ENCODE measurements around the gene UGGT2.
A peak's percentile ranks its signal among the peaks of the same experiment; 100 is the strongest.
"Not testable (repeated sequence)": the region's sequence is repeated elsewhere in the genome, so short reads cannot be mapped to it uniquely, and the experiment has no call there.

Gene UGGT2

GRCh38 chr13:96053003-96053703 is at the start of gene UGGT2:
Gene UGGT2, minus strand, starts transcription at chr13:96053401. Its CDS starts 89 bp downstream, at chr13:96053312.
- peak; percentile 1 for DNase-seq (ENCODE audit: low spot score)

GRCh38 chr13:96100457-96101220 is 47.4 kb upstream of the UGGT2 start:
- DNase-seq (ENCODE audit: low spot score) = no peak

- DNase-seq (ENCODE audit: low spot score) = no peak
Measured at GRCh38 chr13:96093296-96094006, 40.2 kb upstream of the UGGT2 start.

GRCh38 chr13:96091164-96092117 is 38.2 kb upstream of the UGGT2 start:
- DNase-seq (ENCODE audit: low spot score) = no peak

- DNase-seq (ENCODE audit: low spot score) = no peak
Measured at GRCh38 chr13:96090240-96091101, 37.3 kb upstream of the UGGT2 start.

- DNase-seq (ENCODE audit: low spot score) = no peak
Measured at GRCh38 chr13:96089749-96090239, 36.6 kb upstream of the UGGT2 start, which contains the start of gene HS6ST3. Gene HS6ST3, plus strand, starts transcription at chr13:96090107.

- no peak for DNase-seq (ENCODE audit: low spot score)
Measured at GRCh38 chr13:96089139-96089538, 35.9 kb upstream of the UGGT2 start.

- DNase-seq (ENCODE audit: low spot score) = no peak
Measured at GRCh38 chr13:96086736-96087135, 33.5 kb upstream of the UGGT2 start.

GRCh38 chr13:96082640-96083039 is 29.4 kb upstream of the UGGT2 start:
- no peak for DNase-seq (ENCODE audit: low spot score)

GRCh38 chr13:96081888-96082287 is 28.7 kb upstream of the UGGT2 start:
- DNase-seq (ENCODE audit: low spot score) = no peak

GRCh38 chr13:96080676-96081075 is 27.5 kb upstream of the UGGT2 start:
- no peak for DNase-seq (ENCODE audit: low spot score)

- DNase-seq (ENCODE audit: low spot score) = no peak
Measured at GRCh38 chr13:96075953-96076543, 22.8 kb upstream of the UGGT2 start.

GRCh38 chr13:96072392-96072791 is 19.2 kb upstream of the UGGT2 start:
- DNase-seq (ENCODE audit: low spot score) = no peak

GRCh38 chr13:96071504-96071903 is 18.3 kb upstream of the UGGT2 start:
- DNase-seq (ENCODE audit: low spot score) = no peak

GRCh38 chr13:96068729-96069128 is 15.5 kb upstream of the UGGT2 start:
- DNase-seq (ENCODE audit: low spot score) = no peak

GRCh38 chr13:96065849-96066248 is 12.6 kb upstream of the UGGT2 start:
- DNase-seq (ENCODE audit: low spot score) = no peak

GRCh38 chr13:96052656-96053002 is 572 bp downstream of the UGGT2 start:
- DNase-seq (ENCODE audit: low spot score) = no peak

GRCh38 chr13:96051946-96052345 is 1.3 kb downstream of the UGGT2 start:
- DNase-seq (ENCODE audit: low spot score) = not testable (repeated sequence)

- not testable (repeated sequence) for DNase-seq (ENCODE audit: low spot score)
Measured at GRCh38 chr13:96051491-96051890, 1.7 kb downstream of the UGGT2 start.

GRCh38 chr13:96050955-96051354 is 2.2 kb downstream of the UGGT2 start:
- DNase-seq (ENCODE audit: low spot score) = not testable (repeated sequence)

All from CD4-positive, alpha-beta T cell treated with Interleukin-2 at 100 ng/mL for 4 hours (primary cell).